WTC11 (cell line): ENCODE results near the gene CHPF. TPM values are rescaled to one million over a fixed set of nuclear protein-coding genes. Genes with fewer than 3 reads are reported as not detected.

ENCODE experiments used
- ATAC-seq: fragments of 200-7000 bp; cut with Tn5 transposase; 2 replicates; pipeline ENCODE4 v1.10.0; 2021; ENCODE audit warnings: mild to moderate bottlenecking, moderate library complexity
- CTCF ChIA-PET: fragments of 300-600 bp; sonication (Branson Sonifier 250); formaldehyde crosslinking; loops from one replicate; lab custom pipeline; 2021; ENCODE audit warnings: antibody characterized with exemption; lab: Charles Lee
- POLR2A ChIA-PET: fragments of 350-600 bp; sonication (Branson Sonifier 250); formaldehyde crosslinking; loops from one replicate; lab custom pipeline; 2021; ENCODE audit warnings: antibody characterized with exemption; lab: Charles Lee
- DNase-seq: peaks from one replicate; pipeline ENCODE4 v3.0.0; 2021; ENCODE audit warnings: low spot score
- H3K27ac Mint-ChIP-seq: 2 replicates; pipeline ENCODE4 v1.8.0; 2021; ENCODE audit warnings: mixed read lengths
- H3K27me3 Mint-ChIP-seq: 2 replicates; pipeline ENCODE4 v1.8.0; 2021; ENCODE audit warnings: low read depth, mild to moderate bottlenecking, moderate library complexity, mixed read lengths
- H3K36me3 Mint-ChIP-seq: 2 replicates; pipeline ENCODE4 v1.8.0; 2021; ENCODE audit warnings: mixed read lengths
- H3K4me1 Mint-ChIP-seq: 2 replicates; pipeline ENCODE4 v1.8.0; 2022; ENCODE audit warnings: mixed read lengths
- H3K4me3 Mint-ChIP-seq: 2 replicates; pipeline ENCODE4 v1.8.0; 2021; ENCODE audit warnings: mild to moderate bottlenecking, moderate library complexity, mixed read lengths
- H3K9me3 Mint-ChIP-seq: 2 replicates; pipeline ENCODE4 v1.8.0; 2021; ENCODE audit warnings: mixed read lengths
- CBFB ChIP-seq: sonication (generic); formaldehyde crosslinking; IDR thresholded peaks from 2 replicates; pipeline ENCODE4 v1.8.1; 2022; ENCODE audit warnings: mild to moderate bottlenecking, low read depth, missing genetic modification reagents
- CREM ChIP-seq: sonication (generic); formaldehyde crosslinking; IDR thresholded peaks from 2 replicates; pipeline ENCODE4 v1.8.1; 2022; ENCODE audit warnings: mild to moderate bottlenecking, missing genetic modification reagents, moderate library complexity
- CTCF ChIP-seq: fragments of 200-600 bp; IDR thresholded peaks from 2 replicates; pipeline ENCODE4 v1.8.0; 2022; ENCODE audit warnings: antibody characterized with exemption
- FOXJ3 ChIP-seq: sonication (generic); formaldehyde crosslinking; IDR thresholded peaks from 2 replicates; pipeline ENCODE4 v1.9.0; 2021; ENCODE audit warnings: missing genetic modification reagents, mild to moderate bottlenecking, borderline replicate concordance
- FOXK1 ChIP-seq: sonication (generic); formaldehyde crosslinking; IDR thresholded peaks from 2 replicates; pipeline ENCODE4 v1.8.0; 2022; ENCODE audit warnings: mild to moderate bottlenecking, moderate library complexity, missing genetic modification reagents
- IRF2 ChIP-seq: sonication (generic); formaldehyde crosslinking; IDR thresholded peaks from 2 replicates; pipeline ENCODE4 v1.8.0; 2022; ENCODE audit warnings: low read depth, missing genetic modification reagents, borderline replicate concordance
- NFYB ChIP-seq: sonication (generic); formaldehyde crosslinking; conservative IDR thresholded peaks from 2 replicates; pipeline ENCODE4 v1.8.0; 2022; ENCODE audit warnings: low read depth, missing genetic modification reagents
- NR3C1 ChIP-seq: sonication (generic); formaldehyde crosslinking; conservative IDR thresholded peaks from 2 replicates; pipeline ENCODE4 v1.8.1; 2023; ENCODE audit warnings: low read depth, mild to moderate bottlenecking, missing genetic modification reagents
- TEAD1 ChIP-seq: sonication (generic); formaldehyde crosslinking; IDR thresholded peaks from 2 replicates; pipeline ENCODE4 v1.8.0; 2022; ENCODE audit warnings: mild to moderate bottlenecking, missing genetic modification reagents
- TEAD4 ChIP-seq: sonication (generic); formaldehyde crosslinking; IDR thresholded peaks from 2 replicates; pipeline ENCODE4 v1.8.0; 2022; ENCODE audit warnings: mild to moderate bottlenecking, missing genetic modification reagents
- ZMAT4 ChIP-seq: fragments of 250-450 bp; sonication (Bioruptor Pico); IDR thresholded peaks from 2 replicates; pipeline ENCODE4 v1.9.0; 2021; ENCODE audit warnings: mild to moderate bottlenecking
- ZNF219 ChIP-seq: sonication (generic); formaldehyde crosslinking; IDR thresholded peaks from 2 replicates; pipeline ENCODE4 v1.8.0; 2023; ENCODE audit warnings: missing genetic modification reagents, mild to moderate bottlenecking, borderline replicate concordance
- ZNF512 ChIP-seq: sonication (generic); formaldehyde crosslinking; IDR thresholded peaks from 2 replicates; pipeline ENCODE4 v1.8.1; 2022; ENCODE audit warnings: missing genetic modification reagents, borderline replicate concordance
- ZNF671 ChIP-seq: fragments of 250-450 bp; sonication (Bioruptor Pico); IDR thresholded peaks from 2 replicates; pipeline ENCODE4 v1.8.0; 2021; ENCODE audit warnings: mild to moderate bottlenecking
- total RNA-seq: library from RNA; stranded (reverse); gene quantifications from 3 replicates; pipeline ENCODE4 v1.2.3, GENCODE V29; 2021
- TF ChIP-seq, protein P1 (sequence below): sonication (generic); formaldehyde crosslinking; IDR thresholded peaks from 2 replicates; pipeline ENCODE4 v1.8.0; 2022; ENCODE audit warnings: mild to moderate bottlenecking, missing genetic modification reagents
- TF ChIP-seq, protein P2 (sequence below): sonication (generic); formaldehyde crosslinking; IDR thresholded peaks from 2 replicates; pipeline ENCODE4 v1.8.1; 2022; ENCODE audit warnings: mild to moderate bottlenecking, moderate library complexity, missing genetic modification reagents
- TF ChIP-seq, protein P3 (sequence below): sonication (generic); formaldehyde crosslinking; conservative IDR thresholded peaks from 2 replicates; pipeline ENCODE4 v1.8.1; 2023; ENCODE audit warnings: mild to moderate bottlenecking, low read depth, missing genetic modification reagents, moderate library complexity

CHPF gene
- total RNA-seq, 1 experiment from 2014 or later: 97.0 TPM

DNA sequence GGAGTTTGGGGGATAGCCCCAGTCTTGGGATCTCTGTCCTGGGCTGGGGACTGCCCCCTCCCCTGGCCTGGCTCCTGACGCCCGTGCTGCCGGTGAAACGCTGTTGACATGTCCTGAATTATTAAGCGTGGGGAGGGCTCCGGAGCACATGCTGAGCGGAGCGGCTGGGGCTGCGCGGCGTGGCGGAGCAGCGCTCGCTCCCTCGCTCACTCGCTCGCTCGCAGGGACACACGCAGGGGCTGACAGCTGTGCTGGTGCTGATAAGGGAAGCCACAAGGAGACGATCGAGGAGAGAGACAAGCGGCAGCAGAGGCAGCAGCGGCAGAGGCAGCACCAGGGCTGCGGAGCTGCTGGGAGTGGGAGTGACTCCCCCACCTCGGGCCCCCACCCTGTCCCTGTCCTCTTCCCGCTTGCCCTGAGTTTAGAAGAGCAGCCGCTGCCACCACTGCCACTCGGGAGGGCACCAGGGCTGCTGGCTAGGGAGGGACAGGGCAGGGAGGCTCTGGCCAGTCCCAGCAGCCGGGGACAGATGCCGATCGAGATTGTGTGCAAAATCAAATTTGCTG is 29.3 kb downstream of the CHPF start, which contains the start of gene ASIC4:
Gene ASIC4 (plus strand): TSS at position 287 of the 566 bp plus-strand sequence. CDS start 243 bp downstream, at position 530.
- Mint-ChIP-seq H3K9me3 (no peaks in the 10 kb centered on the region), H3K36me3 (no peaks in the 10 kb centered on the region), H3K27ac (no peak within 1 kb of the TSS), H3K27me3 (peaks cover 73% of the 10 kb centered on the region), H3K4me3 (peak within 1 kb of the TSS; percentile 59), H3K4me1 (peaks cover 54% of the 10 kb centered on the region)
- TF ChIP-seq ZNF219 (CRISPR knock-in tag): no peak
- TF ChIP-seq ZNF512 (CRISPR knock-in tag): no peak
- no peak for TF ChIP-seq FOXK1 (CRISPR knock-in tag)
- TF ChIP-seq IRF2 (CRISPR knock-in tag): no peak
- no peak for TF ChIP-seq TEAD1
- no peak for TF ChIP-seq ZMAT4 (CRISPR knock-in tag)
- ChIA-PET POLR2A (interaction anchor here (0.7 to 1.6 kb wide), 2 partner anchors 18 to 127 kb away, joined by 3 read pairs; partner anchors contain the start of gene DNPEP), CTCF (interaction anchor here (0.9 to 41.3 kb wide), 7 partner anchors 8 to 112 kb away, joined by 3 to 2316 read pairs (median 3); partner anchors contain the start of gene GMPPA)
- DNase-seq: no peak
- peak; percentile 2; the same call in 1 of the 2 replicates for ATAC-seq

DNA sequence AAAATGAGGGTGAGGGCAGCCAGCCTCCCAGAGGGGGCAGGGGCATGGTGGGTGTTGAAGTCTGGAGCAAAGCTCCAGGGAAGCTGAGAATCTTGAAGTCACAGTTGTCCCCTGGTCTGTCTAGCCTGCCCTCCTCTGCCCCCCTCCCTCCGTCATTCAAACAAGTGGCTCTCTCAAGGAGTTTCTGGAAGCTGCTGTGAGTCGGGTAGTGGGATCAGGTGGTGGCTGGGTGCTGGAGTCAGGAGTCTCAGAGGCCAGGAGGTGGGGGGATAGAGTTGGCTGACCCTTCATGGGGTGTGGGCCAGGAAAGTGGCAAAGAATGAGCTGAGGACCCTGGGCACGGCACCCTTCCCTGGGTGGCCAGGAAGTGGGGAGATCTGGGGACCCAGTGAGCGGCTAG is 29.8 kb downstream of the CHPF start:
- Mint-ChIP-seq H3K4me1 (peaks cover 52% of the 10 kb centered on the region), H3K9me3 (no peaks in the 10 kb centered on the region), H3K36me3 (no peaks in the 10 kb centered on the region), H3K4me3 (peak overlapping the region; percentile 59), H3K27me3 (peaks cover 73% of the 10 kb centered on the region), H3K27ac (no peak overlapping the region)
- ATAC-seq (no peak), DNase-seq (no peak)
- TF ChIP-seq NFYB (no peak), CBFB (CRISPR knock-in tag) (no peak), NR3C1 (CRISPR knock-in tag) (no peak), IRF2 (CRISPR knock-in tag) (no peak), ZNF671 (CRISPR knock-in tag) (no peak), CTCF (no peak), ZNF512 (CRISPR knock-in tag) (no peak), CREM (CRISPR knock-in tag) (no peak), FOXJ3 (CRISPR knock-in tag) (no peak), TEAD1 (no peak), TEAD4 (CRISPR knock-in tag) (no peak)
- TF ChIP-seq, protein P1, sequence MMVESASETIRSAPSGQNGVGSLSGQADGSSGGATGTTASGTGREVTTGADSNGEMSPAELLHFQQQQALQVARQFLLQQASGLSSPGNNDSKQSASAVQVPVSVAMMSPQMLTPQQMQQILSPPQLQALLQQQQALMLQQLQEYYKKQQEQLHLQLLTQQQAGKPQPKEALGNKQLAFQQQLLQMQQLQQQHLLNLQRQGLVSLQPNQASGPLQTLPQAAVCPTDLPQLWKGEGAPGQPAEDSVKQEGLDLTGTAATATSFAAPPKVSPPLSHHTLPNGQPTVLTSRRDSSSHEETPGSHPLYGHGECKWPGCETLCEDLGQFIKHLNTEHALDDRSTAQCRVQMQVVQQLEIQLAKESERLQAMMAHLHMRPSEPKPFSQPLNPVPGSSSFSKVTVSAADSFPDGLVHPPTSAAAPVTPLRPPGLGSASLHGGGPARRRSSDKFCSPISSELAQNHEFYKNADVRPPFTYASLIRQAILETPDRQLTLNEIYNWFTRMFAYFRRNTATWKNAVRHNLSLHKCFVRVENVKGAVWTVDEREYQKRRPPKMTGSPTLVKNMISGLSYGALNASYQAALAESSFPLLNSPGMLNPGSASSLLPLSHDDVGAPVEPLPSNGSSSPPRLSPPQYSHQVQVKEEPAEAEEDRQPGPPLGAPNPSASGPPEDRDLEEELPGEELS (CRISPR knock-in tag): no peak
- TF ChIP-seq, protein P2, sequence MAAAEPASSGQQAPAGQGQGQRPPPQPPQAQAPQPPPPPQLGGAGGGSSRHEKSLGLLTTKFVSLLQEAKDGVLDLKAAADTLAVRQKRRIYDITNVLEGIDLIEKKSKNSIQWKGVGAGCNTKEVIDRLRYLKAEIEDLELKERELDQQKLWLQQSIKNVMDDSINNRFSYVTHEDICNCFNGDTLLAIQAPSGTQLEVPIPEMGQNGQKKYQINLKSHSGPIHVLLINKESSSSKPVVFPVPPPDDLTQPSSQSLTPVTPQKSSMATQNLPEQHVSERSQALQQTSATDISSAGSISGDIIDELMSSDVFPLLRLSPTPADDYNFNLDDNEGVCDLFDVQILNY: no peak
- TF ChIP-seq, protein P3, sequence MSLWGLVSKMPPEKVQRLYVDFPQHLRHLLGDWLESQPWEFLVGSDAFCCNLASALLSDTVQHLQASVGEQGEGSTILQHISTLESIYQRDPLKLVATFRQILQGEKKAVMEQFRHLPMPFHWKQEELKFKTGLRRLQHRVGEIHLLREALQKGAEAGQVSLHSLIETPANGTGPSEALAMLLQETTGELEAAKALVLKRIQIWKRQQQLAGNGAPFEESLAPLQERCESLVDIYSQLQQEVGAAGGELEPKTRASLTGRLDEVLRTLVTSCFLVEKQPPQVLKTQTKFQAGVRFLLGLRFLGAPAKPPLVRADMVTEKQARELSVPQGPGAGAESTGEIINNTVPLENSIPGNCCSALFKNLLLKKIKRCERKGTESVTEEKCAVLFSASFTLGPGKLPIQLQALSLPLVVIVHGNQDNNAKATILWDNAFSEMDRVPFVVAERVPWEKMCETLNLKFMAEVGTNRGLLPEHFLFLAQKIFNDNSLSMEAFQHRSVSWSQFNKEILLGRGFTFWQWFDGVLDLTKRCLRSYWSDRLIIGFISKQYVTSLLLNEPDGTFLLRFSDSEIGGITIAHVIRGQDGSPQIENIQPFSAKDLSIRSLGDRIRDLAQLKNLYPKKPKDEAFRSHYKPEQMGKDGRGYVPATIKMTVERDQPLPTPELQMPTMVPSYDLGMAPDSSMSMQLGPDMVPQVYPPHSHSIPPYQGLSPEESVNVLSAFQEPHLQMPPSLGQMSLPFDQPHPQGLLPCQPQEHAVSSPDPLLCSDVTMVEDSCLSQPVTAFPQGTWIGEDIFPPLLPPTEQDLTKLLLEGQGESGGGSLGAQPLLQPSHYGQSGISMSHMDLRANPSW (CRISPR knock-in tag): no peak
- ChIA-PET CTCF (interaction anchor here (0.9 to 41.3 kb wide), 7 partner anchors 9 to 111 kb away, joined by 3 to 2316 read pairs (median 3); partner anchors contain the start of gene GMPPA), POLR2A (interaction anchor here (0.7 to 2.9 kb wide), 3 partner anchors 15 to 126 kb away, joined by 3 to 8 read pairs (median 3); partner anchors contain the start of genes DNPEP and GMPPA)
